ENCODE results near the gene SLC25A19.
A peak's percentile ranks its signal among the peaks of the same experiment; 100 is the strongest.

SLC25A19 gene

DNA sequence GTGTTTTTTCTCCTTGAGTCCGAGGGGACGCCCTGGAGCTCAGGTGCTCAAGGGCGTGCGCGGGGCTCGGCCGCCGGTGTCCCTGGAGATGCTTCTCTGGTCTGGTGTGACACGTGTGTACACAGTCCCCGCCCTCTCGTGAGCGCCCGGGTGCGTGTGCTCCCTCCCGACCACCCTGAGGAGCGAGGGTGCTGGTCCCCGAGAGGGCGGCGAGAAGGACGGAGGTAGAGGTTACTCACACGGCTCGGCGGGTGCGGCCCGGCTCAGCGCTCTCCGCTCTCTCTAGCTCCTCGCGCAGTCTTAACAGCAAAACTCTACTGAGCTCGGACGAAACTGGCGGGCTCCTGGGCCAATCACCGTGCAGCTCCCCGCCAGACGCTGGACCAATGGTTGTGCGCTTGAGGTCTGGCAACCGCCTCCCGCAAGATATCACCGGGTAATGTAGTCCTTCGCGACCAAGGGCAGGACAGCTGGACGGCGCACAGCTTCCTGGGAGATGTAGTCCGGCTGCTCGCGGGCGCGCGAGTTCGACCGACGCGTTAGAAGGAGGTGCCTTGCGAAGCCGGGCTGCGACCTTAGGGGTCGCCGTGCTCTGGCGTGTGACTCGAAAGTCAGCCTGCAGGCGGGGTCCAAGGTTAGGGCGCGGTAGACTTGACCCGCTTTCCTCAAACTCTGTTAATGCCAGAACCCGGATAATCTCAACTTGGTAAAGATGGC, at the start of gene SLC25A19:
TSS of gene SLC25A19 (minus strand) at position 319 of the 717 bp plus-strand sequence. CDS start 2,669 bp downstream, outside the sequence.
- peak; percentile 98 for DNase-seq (ENCODE audit: low spot score)

DNA sequence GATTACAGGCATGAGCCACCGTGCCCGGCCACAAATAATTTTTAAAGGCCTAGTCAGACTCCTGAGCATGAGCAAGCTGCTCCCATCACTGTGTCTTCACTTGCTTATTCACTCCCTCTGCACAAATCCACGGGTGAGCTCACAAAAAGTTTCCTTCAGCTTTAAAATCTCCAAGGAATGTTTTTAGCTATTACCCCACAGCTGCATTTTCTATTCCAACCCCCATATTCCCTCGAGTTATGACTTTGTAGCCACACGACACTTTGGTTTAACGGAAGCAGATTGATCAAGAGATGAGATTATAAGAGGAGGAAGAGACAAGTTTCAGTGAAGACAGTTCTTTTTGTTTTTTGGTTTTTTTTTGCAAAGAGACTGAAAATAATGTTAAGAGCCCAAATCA, 49.1 kb upstream of the SLC25A19 start:
- DNase-seq (ENCODE audit: low spot score): peak; percentile 17

DNA sequence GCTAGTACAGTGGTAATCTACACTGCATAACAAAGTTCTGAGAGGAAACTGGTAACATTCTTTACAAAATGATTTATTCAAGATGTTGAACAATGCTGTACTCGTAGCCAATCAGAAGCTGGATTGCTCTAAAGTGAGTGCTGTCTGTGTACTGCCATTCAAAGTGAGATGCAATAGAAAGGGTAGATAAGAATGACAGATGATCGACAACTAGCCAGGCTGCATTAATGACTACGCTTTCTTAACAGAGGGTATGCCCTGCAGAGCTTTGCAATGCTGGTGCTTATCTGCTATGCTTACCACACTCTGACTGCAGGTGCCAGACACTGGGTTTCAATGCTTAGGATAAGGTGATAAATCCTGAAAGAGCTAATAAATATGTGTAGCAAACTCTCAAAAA, 46.1 kb upstream of the SLC25A19 start:
- no peak for DNase-seq (ENCODE audit: low spot score)

DNA sequence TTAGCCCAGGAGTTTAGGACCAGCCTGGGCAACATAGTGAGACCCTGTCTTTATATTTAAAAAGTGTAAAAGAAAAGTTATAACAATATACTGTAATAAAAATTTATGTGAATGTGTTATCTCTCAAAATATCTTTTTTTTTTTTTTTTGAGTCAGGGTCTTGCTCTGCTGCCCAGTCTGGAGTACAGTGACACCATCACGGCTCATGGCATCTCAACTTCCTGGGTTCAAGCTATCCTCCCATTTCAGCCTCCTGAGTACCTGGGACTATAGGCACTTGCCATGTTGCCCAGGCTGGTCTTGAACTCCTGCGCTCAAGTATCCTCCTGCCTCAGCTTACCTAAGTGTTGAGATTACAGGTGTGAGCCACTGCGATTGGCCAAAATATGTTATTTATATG, 45.5 kb upstream of the SLC25A19 start:
- no peak for DNase-seq (ENCODE audit: low spot score)

DNA sequence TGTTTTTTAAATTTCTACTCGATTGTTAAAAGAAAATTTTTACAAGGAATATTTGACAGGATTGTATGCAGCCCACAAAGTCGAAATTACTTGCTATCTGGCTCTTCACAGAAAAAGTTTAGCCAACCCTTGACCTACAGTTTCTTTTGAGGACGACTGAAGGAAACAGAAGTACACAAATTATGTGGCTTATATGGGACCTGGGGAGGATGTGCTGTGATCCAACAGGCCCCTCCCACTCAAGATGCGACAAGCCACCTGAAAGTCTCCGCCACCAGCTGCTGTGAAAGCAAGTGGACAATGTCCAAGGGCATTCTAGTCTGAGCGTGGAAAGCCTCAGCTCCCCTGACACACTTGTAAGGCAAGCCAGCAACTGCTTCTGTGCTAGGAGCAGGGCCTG, 42.4 kb upstream of the SLC25A19 start:
- no peak for DNase-seq (ENCODE audit: low spot score)

DNA sequence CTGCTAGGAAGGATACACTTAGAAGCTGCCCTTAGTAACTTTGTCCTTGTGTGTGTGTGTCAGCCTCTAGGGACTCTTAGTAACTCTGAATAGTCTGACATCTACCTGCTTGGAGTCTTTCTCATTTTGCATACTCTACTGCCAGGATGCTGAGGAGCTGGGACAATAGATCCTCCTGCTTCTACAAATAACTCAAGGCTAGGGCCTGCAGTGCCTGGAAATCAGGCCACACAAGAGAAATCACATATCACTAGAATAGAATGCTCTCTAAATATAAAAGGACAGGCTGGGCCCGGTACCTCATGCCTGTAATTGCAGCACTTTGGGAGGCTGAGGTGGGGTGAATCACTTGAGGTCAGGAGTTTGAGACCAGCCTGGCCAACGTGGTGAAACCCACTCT, 38.5 kb upstream of the SLC25A19 start:
- DNase-seq (ENCODE audit: low spot score): no peak

DNA sequence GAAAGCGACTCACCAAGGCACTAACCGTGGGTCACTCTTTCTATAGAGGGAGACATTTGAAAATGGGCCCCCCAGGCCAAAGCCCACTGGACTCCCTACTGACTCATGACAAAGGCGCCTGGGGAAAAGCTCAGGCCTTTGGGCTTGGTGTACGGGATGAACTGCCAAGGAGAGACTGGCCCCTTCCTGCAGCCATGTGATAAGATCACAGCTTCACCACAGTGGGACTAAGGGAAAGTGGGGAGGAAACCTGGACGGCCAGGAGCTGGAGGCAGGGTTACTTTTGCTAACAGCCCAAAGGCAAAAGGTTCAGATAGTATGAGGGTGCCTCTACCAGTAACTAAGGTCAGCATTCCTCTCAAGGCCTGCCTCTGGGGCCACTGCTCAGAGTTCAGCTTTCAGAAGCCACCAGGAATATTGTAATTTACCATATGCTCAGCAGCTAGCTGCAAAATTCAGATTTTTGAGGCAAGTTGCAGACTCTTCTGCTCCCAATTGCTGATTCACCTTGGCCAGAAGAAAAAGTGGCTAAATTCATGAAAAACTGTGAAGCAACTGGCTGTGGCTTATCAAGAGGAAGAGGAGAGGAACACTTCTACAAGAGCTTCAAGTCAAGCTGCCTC, 37.1 kb upstream of the SLC25A19 start:
- no peak for DNase-seq (ENCODE audit: low spot score)

DNA sequence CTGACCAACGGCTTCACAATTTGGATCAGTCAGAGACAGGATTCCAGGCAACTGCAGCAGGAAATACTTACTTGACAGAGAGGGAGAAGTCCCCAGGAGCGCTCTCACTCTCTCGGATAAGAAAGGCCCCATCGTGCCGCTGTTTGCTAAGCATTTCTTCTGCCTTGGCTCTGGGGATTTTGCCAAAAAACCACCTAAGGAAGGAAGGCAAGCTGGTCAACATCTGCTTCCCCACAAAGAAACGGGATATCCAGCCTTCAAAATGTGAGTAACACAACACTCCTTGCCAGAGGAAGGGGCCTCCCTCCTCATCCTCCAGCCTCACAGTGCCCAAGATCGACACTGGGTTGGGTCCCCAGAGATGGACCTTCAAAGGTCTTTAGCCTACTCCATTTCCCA, 36.6 kb upstream of the SLC25A19 start:
- no peak for DNase-seq (ENCODE audit: low spot score)

DNA sequence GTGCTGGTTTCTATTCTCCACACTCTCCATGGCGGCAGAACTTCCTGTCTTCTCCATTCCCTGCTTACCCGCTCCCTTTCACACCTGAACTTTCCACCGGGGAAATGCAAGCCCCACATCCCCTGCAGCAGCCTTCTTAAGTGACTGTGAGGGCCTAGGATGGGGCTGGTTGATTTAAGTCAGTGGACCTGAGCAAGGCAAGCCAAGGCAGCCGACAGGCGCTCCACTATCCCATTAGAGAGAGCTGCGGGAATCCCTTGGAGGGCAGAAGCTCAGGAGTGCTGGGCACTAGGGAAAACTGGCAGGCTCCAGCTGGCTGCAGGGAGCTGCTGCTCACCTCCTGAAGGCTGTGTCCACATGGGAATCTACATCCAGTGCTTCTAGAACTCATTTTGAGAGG, 36.1 kb upstream of the SLC25A19 start:
- DNase-seq (ENCODE audit: low spot score): no peak

DNA sequence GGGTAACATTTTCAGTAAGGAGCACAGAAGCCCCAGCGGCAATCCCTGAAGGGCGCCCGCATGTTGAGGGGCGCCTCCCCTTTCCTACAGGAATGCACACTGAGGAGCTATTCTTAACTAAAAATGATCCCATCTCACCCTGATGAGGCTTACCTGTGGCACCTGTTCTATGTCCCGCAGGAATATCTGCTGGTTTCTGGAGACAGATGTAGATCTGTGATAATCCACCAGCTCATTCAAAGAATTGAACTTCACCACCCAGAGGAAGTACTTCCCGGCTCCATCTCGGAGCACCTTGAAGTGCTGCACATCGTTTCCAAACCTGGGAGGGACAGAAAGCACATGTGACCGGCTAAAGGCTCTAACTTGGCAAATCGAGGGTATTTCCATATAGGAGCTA, 32.3 kb upstream of the SLC25A19 start:
- DNase-seq (ENCODE audit: low spot score): no peak

DNA sequence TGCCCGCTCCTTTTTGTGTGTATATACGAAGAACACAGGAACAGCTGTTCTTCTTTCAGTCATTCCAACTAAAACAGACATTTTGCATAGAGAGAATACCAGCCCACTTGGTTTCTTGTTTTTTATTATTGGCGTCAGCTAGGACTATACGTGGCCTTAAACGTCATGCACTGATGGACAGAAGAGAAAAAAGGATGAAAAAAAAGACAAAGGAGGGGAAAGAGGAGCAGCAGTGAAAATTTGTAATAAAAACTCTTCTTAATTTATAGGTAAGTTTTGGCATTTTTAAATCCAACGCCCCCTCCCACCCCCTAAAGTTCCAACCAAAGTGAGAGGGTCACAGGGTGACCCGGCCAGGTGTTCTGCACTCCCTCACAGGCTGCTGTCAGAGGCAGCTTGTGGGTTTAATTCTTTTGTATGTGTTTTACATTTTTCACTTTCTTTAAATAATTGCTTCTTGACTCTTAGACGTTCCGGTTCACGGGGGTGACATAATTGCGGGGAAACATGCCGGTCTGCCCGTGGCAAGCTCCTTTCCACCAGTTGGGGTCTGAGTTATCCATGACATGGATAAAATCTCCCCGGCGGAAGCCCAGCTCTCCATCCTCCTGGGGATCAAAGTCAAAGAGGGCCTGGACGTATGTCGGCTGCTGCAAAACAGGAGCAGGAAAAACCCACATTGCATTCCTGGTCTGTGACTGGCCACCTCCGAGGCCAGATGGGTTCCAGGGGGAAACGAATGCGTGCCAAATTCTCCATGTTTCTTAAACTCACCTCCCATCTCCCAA, 30.9 kb upstream of the SLC25A19 start:
- DNase-seq (ENCODE audit: low spot score): no peak

DNA sequence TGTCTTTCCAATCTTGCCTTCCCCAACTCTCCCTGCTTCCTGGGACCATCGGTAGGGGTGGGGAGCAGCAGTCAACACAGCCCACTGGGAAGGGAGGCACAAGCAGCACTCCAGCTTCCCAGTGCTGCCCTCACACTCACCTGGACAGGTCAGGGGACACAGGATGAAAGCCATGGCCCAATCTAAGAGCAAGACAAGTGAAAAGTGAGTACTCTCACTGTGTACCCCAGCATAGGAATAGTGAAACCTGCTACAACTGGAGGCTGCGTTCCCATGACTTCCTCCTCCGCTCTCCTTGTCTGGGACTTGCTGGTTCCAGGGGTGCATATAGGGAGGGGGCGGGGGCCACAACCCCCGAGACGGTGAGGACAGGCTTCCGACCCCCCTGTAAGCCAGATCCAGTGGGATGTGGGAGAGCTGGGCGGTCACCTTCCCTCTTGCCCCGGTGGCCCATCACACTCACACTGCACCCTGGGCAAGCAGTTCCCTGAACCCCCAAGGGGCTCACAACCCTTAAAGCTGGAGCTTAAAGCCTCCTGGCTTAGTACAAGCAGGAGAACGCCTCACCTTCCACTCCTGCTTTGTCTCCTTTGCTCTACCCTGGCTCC, 29.5 kb upstream of the SLC25A19 start:
- no peak for DNase-seq (ENCODE audit: low spot score)

DNA sequence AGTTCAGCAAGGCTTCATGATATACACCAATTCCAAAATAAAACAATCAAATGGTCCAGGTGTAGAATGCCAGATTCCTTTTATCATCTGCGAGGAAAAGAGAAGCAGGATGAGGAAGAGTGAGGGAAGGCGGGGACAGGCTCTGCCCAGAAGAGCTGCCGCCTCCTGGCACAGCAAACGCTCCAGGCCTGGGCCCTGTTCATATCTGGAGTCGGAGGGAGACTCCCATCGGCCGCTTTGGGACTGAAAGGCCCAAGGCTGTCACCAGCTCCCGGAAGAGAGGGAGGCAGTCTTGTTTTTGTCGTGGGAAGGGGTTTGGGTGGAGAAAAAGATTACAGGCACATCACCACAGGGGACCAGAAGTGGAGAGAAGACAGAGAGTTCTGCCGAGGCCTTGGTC, 29.0 kb upstream of the SLC25A19 start:
- DNase-seq (ENCODE audit: low spot score): no peak

DNA sequence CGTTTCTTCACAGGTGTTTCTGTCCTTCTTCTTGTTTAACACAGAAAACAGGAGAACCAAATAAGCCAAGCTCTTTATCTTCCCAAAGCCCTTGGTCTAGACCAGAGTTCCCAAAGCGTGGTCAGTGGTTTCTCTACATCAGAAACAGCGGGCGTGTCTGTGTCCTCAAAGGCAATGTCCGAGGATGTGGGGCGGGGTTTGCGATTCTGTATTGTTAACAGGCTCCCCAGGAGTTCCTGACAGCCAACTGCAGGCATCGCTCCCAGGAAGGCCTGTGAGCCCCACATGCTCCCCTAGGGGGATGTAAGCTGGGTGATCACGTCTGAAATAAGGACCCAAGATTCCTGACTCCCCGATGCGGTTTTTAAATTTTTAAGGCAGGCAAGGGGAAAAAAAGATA, 28.4 kb upstream of the SLC25A19 start:
- DNase-seq (ENCODE audit: low spot score): no peak

DNA sequence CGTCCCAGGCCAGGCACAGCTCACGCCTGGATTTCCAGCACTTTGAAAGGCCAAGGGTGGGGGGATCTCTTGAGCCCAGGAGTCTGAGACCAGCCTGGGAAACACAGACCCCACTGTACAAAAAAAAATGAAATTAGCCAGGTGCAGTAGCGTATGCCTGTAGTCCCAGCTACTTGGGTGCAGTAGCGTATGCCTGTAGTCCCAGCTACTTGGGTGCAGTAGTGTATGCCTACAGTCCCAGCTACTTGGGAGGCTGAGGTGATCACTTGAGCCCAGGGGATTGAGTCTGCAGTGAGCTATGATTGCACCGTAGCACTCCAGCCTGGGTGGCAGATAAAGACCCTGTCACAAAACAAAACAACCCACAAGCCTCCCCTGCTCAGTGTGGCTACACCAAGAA, 27.0 kb upstream of the SLC25A19 start:
- DNase-seq (ENCODE audit: low spot score): no peak

DNA sequence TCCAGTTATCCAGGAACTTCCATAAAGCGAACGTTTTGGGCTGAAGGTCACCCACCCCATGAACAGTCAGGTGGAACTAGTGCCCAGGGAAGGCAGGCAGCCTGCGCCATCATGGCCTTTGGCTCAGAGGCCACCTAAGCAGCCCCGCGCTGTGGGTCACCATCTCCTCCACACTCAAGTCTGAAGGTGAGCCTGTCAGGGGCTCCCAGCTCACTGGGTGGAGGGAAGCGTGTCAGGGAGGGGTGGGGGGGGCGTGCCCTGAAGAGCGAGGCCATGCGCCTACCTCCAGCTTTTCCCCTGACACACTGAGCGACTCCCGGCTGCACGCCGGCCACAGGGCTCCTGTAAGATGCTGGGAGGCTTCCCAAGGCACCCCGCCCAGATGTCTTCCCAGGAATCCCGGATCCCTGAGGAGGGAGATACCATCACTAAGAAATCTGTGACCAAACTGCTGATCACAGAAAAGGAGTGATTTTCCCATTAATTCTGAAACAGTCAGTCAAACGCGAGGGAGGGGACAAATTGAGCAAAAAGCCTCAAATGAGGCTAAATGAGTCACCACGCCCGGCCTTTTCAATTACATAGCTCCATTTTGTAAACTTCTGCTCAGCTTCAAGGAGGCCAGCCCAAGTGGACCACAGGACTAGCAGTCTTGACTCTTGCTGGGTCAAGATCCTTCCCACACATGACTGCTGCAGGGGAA, 26.5 kb upstream of the SLC25A19 start:
- no peak for DNase-seq (ENCODE audit: low spot score)

DNA sequence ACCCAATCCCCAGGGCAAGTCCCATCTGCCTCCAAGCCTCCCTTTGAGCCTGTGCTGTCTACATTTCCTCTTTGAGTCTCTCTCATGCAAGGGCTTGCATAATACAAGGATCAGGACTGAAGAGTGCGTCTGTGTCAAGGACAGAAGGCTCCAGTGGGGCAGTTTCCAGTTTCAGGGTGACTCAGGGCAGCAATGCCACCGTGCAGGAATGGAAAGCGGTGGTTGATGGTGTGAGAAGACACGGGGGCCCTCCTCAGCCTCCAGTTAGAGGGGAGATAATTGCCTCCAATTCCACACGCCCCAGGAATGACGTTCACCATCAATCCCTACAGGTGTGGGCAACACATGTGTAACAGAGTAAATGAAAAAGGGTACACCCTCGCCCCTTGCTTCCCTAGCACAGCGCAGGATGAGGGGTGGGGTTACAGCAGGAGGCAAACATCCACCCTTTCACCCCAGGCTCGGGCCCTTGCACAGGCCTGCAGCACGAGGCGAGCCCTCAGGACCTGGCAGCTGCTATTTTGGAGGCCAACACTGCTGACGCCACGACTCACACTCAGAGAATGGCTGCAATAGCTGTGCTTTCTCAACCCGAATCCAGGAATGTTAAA, 24.8 kb upstream of the SLC25A19 start:
- DNase-seq (ENCODE audit: low spot score): no peak

DNA sequence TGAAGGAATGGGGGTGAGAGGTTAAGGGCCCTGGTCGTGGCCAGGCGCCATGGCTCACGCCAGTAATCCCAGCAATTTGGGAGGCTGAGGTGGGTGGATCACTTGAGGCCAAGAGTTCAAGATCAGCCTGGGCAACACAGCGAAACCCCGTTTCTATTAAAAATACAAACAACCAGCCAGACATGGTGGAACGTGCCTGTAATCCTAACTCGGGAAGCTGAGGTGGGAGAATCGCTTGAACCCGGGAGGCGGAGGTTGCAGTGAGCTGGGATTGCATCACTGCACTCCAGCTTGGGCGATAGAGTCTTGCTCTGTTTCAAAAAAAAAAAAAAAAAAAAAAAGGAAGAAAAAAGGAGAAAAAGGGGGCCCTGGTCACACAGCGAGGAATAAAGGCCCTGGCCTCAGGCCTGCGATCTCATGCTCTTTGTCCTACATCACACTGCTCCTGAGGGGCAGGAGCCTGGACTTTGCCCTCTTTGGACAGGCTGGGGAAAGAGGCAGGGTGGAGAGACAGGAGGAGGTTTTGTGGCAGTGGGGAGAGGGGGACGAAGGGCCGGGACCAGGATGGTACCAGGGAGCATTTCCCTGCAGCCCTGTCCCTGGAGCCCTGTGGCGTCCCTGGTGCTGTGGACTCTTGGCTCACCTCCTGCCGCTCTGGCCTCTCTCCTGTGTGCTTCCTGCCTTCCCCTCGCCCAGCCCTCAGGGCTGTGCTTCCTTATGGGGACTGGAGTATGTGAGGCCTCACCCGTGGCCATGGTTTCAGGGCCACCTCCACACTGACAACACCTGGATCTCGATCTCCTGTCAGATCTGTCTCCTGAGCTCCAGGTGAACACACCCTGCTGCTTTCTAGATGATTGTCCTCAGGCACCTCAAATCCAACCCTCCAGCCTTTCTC, 19.7 kb upstream of the SLC25A19 start:
- DNase-seq (ENCODE audit: low spot score): no peak

DNA sequence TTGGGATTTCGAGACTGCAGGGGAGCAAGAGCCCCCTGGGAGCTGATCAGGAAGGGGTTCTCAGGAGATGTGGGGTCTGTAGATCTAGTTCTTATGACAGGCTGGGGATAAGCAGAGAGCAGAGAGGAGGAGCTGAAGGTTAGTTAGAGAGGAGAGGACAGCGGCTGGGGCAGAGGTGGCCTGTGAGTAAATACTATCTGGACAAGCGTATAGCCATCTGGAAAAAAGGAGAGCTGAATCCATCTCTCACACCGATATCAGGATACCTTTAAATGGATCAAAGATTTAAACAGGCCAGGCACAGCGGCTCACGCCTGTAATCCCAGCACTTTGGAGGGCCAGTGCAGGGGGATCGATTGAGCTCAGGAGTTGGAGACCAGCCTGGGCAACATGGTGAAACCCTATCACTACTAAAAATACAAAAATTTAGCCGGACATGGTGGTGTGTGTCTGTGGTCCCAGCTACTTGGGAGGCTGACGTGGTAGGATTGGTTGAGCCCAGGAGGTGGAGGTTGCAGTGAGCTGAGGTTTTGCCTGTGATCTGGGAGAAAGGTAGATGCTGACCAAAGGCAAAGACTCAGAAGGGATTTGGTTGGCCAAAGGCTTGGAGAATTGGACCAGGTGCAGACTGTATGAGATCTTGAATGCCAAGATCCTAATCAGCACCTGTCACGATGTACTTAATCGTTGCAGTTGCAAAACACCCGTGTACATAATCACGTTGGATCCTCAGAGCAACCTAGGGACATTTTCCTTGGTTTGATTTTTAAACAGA, 18.9 kb upstream of the SLC25A19 start:
- no peak for DNase-seq (ENCODE audit: low spot score)

Measured in CD4-positive, alpha-beta T cell treated with Interleukin-2 at 100 ng/mL for 4 hours (primary cell).